CD14-positive monocyte (primary cell): Measurements from ENCODE around the gene GDA. TPM values are rescaled to one million over a fixed set of nuclear protein-coding genes. Genes with fewer than 3 reads are reported as not detected.

Experiments used
- DNase-seq, 3 donors: peaks; one replicate each; pipeline ENCODE4 v3.0.0-alpha.2; 2011 to 2022
- H2AFZ ChIP-seq: 2 replicates; pipeline ENCODE4 v1.6.0; 2012; ENCODE audit warnings: mild to moderate bottlenecking, low read depth, low read length, inconsistent platforms; ENCODE audit not compliant: insufficient read depth, poor library complexity, severe bottlenecking
- H3K27ac ChIP-seq, 2 donors: 1 replicate in 1 of 2; 2 replicates in 1 of 2; pipeline ENCODE4 v1.5.1; 2012 to 2013; ENCODE audit warnings: low read length in 2 of 2, control low read depth in 1 of 2, inconsistent platforms in 1 of 2, low read depth in 1 of 2, mild to moderate bottlenecking in 1 of 2
- H3K27me3 ChIP-seq, 2 donors: one replicate each; pipeline versions ENCODE4 v1.6.0 to v1.6.1; 2011 to 2013; ENCODE audit warnings: low read length in 2 of 2; ENCODE audit not compliant: control insufficient read depth in 2 of 2, insufficient read depth in 2 of 2
- H3K36me3 ChIP-seq, 2 donors: replicated peaks in 1 of 2; 1 replicate in 1 of 2; 2 replicates in 1 of 2; pipeline versions ENCODE4 v1.5.1 to v1.6.1; 2012 to 2013; ENCODE audit warnings: low read length in 2 of 2, control low read depth in 1 of 2, inconsistent platforms in 1 of 2, mild to moderate bottlenecking in 1 of 2; ENCODE audit not compliant: insufficient read depth in 2 of 2, control insufficient read depth in 1 of 2
- H3K4me1 ChIP-seq, 2 donors: 1 replicate in 1 of 2; 2 replicates in 1 of 2; pipeline versions ENCODE4 v1.5.1 to v1.6.1; 2012 to 2013; ENCODE audit warnings: low read length in 2 of 2, control low read depth in 1 of 2, inconsistent platforms in 1 of 2, mild to moderate bottlenecking in 1 of 2, moderate library complexity in 1 of 2; ENCODE audit not compliant: insufficient read depth in 2 of 2, control insufficient read depth in 1 of 2
- H3K4me2 ChIP-seq: replicated peaks from 2 replicates; pipeline ENCODE3; 2012; ENCODE audit warnings: low read length, moderate library complexity, mild to moderate bottlenecking; ENCODE audit not compliant: poor library complexity, severe bottlenecking; ENCODE audit errors: extremely low read depth
- H3K4me3 ChIP-seq, 3 experiments: fragments of 200-600 bp in 1 of 3; sonication (generic) in 1 of 3; replicated peaks in 1 of 3; 1 replicate in 2 of 3; 2 replicates in 1 of 3; pipeline ENCODE4 v1.5.1; 2011 to 2013; ENCODE audit warnings: low read length in 3 of 3, mild to moderate bottlenecking in 3 of 3, control low read depth in 2 of 3, low read depth in 2 of 3, inconsistent platforms in 1 of 3, moderate library complexity in 1 of 3
- H3K79me2 ChIP-seq: 2 replicates; pipeline ENCODE4 v1.6.0; 2012; ENCODE audit warnings: mild to moderate bottlenecking, control low read depth, inconsistent platforms, low read length, moderate library complexity; ENCODE audit not compliant: insufficient read depth
- H3K9ac ChIP-seq: 2 replicates; pipeline ENCODE4 v1.6.0; 2017; ENCODE audit warnings: low read length, mild to moderate bottlenecking; ENCODE audit not compliant: insufficient read depth, poor library complexity, severe bottlenecking
- H3K9me3 ChIP-seq, 2 donors: replicated peaks in 1 of 2; 1 replicate in 1 of 2; 2 replicates in 1 of 2; pipeline versions ENCODE4 v1.5.1 to v1.6.1; 2012 to 2013; ENCODE audit warnings: low read length in 2 of 2, control low read depth in 1 of 2; ENCODE audit not compliant: control insufficient read depth in 1 of 2, insufficient read depth in 1 of 2
- H4K20me1 ChIP-seq: 2 replicates; pipeline ENCODE4 v1.6.0; 2012; ENCODE audit warnings: mild to moderate bottlenecking, low read length, control low read depth, moderate library complexity; ENCODE audit not compliant: insufficient read depth
- H3K27ac Mint-ChIP-seq, 7 donors: one replicate each; pipeline ENCODE4 v1.8.0; 2020; ENCODE audit warnings: mild to moderate bottlenecking in 7 of 7, mixed read lengths in 7 of 7, moderate library complexity in 6 of 7, inconsistent platforms in 2 of 7
- H3K27me3 Mint-ChIP-seq, 3 donors: one replicate each; pipeline ENCODE4 v1.8.0; 2021 to 2022; ENCODE audit warnings: low read depth in 3 of 3, mild to moderate bottlenecking in 3 of 3, mixed read lengths in 3 of 3, moderate library complexity in 3 of 3, inconsistent platforms in 1 of 3
- H3K36me3 Mint-ChIP-seq, 2 donors: one replicate each; pipeline ENCODE4 v1.8.0; 2020; ENCODE audit warnings: mixed read lengths in 2 of 2, inconsistent platforms in 1 of 2, mild to moderate bottlenecking in 1 of 2
- H3K4me1 Mint-ChIP-seq: one replicate; pipeline ENCODE4 v1.8.0; 2020; ENCODE audit warnings: mild to moderate bottlenecking, mixed read lengths
- H3K4me3 Mint-ChIP-seq, 2 donors: one replicate each; pipeline ENCODE4 v1.8.0; 2020; ENCODE audit warnings: mild to moderate bottlenecking in 2 of 2, mixed read lengths in 2 of 2, moderate library complexity in 1 of 2
- H3K9me3 Mint-ChIP-seq, 7 donors: one replicate each; pipeline ENCODE4 v1.8.0; 2020 to 2022; ENCODE audit warnings: mixed read lengths in 7 of 7, mild to moderate bottlenecking in 6 of 7, moderate library complexity in 6 of 7, inconsistent platforms in 2 of 7
- CTCF ChIP-seq: fragments of 200-600 bp; IDR thresholded peaks from one replicate; pipeline ENCODE4 v1.8.0; 2022; ENCODE audit warnings: antibody characterized with exemption, mild to moderate bottlenecking
- WGBS: methylation state at CpG from one replicate; pipeline ENCODE4 v1.1.5; 2013; ENCODE audit warnings: missing lambda C conversion rate; ENCODE audit not compliant: insufficient coverage; 5-methylcytosine and 5-hydroxymethylcytosine counted together
- intact Hi-C, 2 donors: fragments of 100-400 bp; cut with micrococcal nuclease; formaldehyde crosslinking; loops; one replicate each; pipeline versions ENCODE4 v1.15.0 to v1.15.1; 2023
- polyA plus RNA-seq, 3 donors: library from polyadenylated mRNA; depleted of rRNA in 1 of 3; unstranded in 2 of 3; stranded (reverse) in 1 of 3; fragments of 300-500 nt in 2 of 3; fragments of >200 nt in 1 of 3; fragmentation: Illumina TruSeq in 2 of 3; gene quantifications; 1 replicate in 2 of 3; 2 replicates in 1 of 3; pipeline ENCODE4 v1.2.3, GENCODE V29; 2012 to 2021

Gene GDA
- polyA plus RNA-seq, 3 donors: not detected

- no peaks in the 10 kb centered on the region for H3K79me2 ChIP-seq
- H3K36me3 Mint-ChIP-seq: no peaks in the 10 kb centered on the region
These were observed 1.9 kb downstream of the GDA start for GRCh38 chr9:72151104-72151503.

GRCh38 chr9:72154468-72155285 is 5.4 kb downstream of the GDA start:
- no peak overlapping the region for H3K9ac ChIP-seq
- no peak overlapping the region for H3K4me3 ChIP-seq
- H2AFZ ChIP-seq: no peak overlapping the region
- TF ChIP-seq CTCF: no peak
- Mint-ChIP-seq H3K27me3 (peaks cover 25 to 29% (median 27%) of the 10 kb centered on the region in 3 donors), H3K27ac (no peak overlapping the region), H3K36me3 (no peaks in the 10 kb centered on the region), H3K4me1 (peaks cover 3% of the 10 kb centered on the region), H3K4me3 (no peak overlapping the region), H3K9me3 (peaks cover 4 to 14% (median 5%) of the 10 kb centered on the region in 7 donors)
- no peaks in the 10 kb centered on the region for H3K36me3 ChIP-seq
- 79% methylated on average over 4 of the region's 9 CpGs for WGBS
- H3K4me1 ChIP-seq: peaks cover under 1 to 1% of the 10 kb centered on the region in 2 donors
- no peak for DNase-seq
- H3K79me2 ChIP-seq: no peaks in the 10 kb centered on the region
- no peak overlapping the region for H3K27ac ChIP-seq
- intact Hi-C loops: no loop called here
- no peaks in the 10 kb centered on the region for H3K9me3 ChIP-seq
- H3K4me2 ChIP-seq: no peak overlapping the region
- peaks cover 23 to 28% of the 10 kb centered on the region in 2 donors for H3K27me3 ChIP-seq
- no peaks in the 10 kb centered on the region for H4K20me1 ChIP-seq

More at GRCh38 chr9:72151104-72151503, 1.9 kb downstream of the GDA start:
- H3K27me3 Mint-ChIP-seq: peaks cover 47 to 56% (median 52%) of the 10 kb centered on the region in 3 donors
- Histone ChIP-seq H3K9ac (no peak overlapping the region), H3K4me3 (no peak overlapping the region), H3K4me1 (peaks cover 5 to 7% of the 10 kb centered on the region in 2 donors), H3K27me3 (peaks cover 41 to 50% of the 10 kb centered on the region in 2 donors), H3K9me3 (peaks cover 0 to 12% of the 10 kb centered on the region in 2 donors), H2AFZ (no peak overlapping the region), H4K20me1 (no peaks in the 10 kb centered on the region), H3K36me3 (no peaks in the 10 kb centered on the region), H3K27ac (no peak overlapping the region), H3K4me2 (no peak overlapping the region)
- peaks cover 9% of the 10 kb centered on the region for H3K4me1 Mint-ChIP-seq
- peaks cover 5 to 11% (median 7%) of the 10 kb centered on the region in 7 donors for H3K9me3 Mint-ChIP-seq
- TF ChIP-seq CTCF: no peak
- intact Hi-C loops: no loop called here
- DNase-seq: no peak
- H3K4me3 Mint-ChIP-seq: peak overlapping the region in 1 of 2 donors; percentile 53
- no peak overlapping the region for H3K27ac Mint-ChIP-seq
